Mesodermal cell (in vitro differentiated cells): ENCODE results near the gene SP100.
"Not testable (repeated sequence)": the region's sequence is repeated elsewhere in the genome, so short reads cannot be mapped to it uniquely, and the experiment has no call there.

Experiments
- H3K27ac ChIP-seq: 2 replicates; pipeline ENCODE4 v1.7.0; 2013; ENCODE audit warnings: mild to moderate bottlenecking, low read depth, low read length, moderate library complexity; ENCODE audit not compliant: severe bottlenecking
- H3K36me3 ChIP-seq: 2 replicates; pipeline ENCODE4 v1.7.1; 2013; ENCODE audit warnings: mild to moderate bottlenecking, low read length, moderate library complexity; ENCODE audit not compliant: control insufficient read depth, insufficient read depth
- H3K4me1 ChIP-seq: one replicate; pipeline ENCODE4 v1.7.1; 2013; ENCODE audit warnings: mild to moderate bottlenecking, low read length; ENCODE audit not compliant: insufficient read depth, control insufficient read depth, poor library complexity, severe bottlenecking
- H3K4me3 ChIP-seq: 2 replicates; pipeline ENCODE4 v1.7.0; 2013; ENCODE audit warnings: low read length, control low read depth, mild to moderate bottlenecking; ENCODE audit not compliant: insufficient read depth, poor library complexity, severe bottlenecking; ENCODE audit errors: extremely low read depth
- H3K9me3 ChIP-seq: 2 replicates; pipeline ENCODE4 v1.7.1; 2013; ENCODE audit warnings: mild to moderate bottlenecking, low read length, moderate library complexity; ENCODE audit not compliant: control insufficient read depth
- WGBS, 2 experiments: methylation state at CpG; one replicate each; pipeline ENCODE4 v1.1.5; 2013; ENCODE audit warnings: missing lambda C conversion rate in 2 of 2; ENCODE audit not compliant: insufficient coverage in 2 of 2; 5-methylcytosine and 5-hydroxymethylcytosine counted together

The SP100 gene

GRCh38 chr2:230418341-230419016, 2.5 kb downstream of the SP100 start:
- Histone ChIP-seq H3K4me3 (no peak overlapping the region), H3K27ac (no peak overlapping the region), H3K36me3 (no peaks in the 10 kb centered on the region), H3K4me1 (peaks cover 3% of the 10 kb centered on the region), H3K9me3 (no peaks in the 10 kb centered on the region)
- 62 to 83% methylated on average over 1 to 4 of the region's 9 CpGs for WGBS, 2 experiments

DNA sequence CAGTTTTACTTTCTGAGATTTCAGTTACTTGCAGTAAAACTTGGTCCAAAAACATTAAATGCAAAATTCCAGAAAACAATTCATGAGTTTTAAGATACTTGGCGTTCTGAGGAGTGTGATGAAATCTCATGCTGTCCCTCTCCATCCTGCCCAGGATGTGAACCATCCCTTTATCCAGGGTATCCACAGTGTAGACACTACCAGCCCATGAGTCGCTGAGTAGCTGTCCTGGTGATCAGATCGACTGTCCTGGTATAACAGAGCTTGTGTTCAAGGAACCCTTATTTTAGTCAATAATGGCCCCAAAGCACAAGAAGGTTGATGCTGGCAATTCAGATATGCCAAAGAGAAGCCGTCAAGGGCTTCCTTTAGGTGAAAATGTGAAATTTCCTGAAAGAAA, 3.2 kb downstream of the SP100 start:
- Histone ChIP-seq H3K9me3 (no peaks in the 10 kb centered on the region), H3K4me1 (peaks cover 3% of the 10 kb centered on the region), H3K4me3 (no peak overlapping the region), H3K36me3 (no peaks in the 10 kb centered on the region), H3K27ac (no peak overlapping the region)
- WGBS, 2 experiments, result 100% methylated on average over 1 to 2 of the region's 4 CpGs

GRCh38 chr2:230422149-230422548, 6.1 kb downstream of the SP100 start:
- Histone ChIP-seq H3K4me1 (no peaks in the 10 kb centered on the region), H3K36me3 (no peaks in the 10 kb centered on the region), H3K9me3 (no peaks in the 10 kb centered on the region), H3K4me3 (no peak overlapping the region), H3K27ac (no peak overlapping the region)
- 90 to 100% methylated on average over 2 of the region's 4 CpGs for WGBS, 2 experiments

DNA sequence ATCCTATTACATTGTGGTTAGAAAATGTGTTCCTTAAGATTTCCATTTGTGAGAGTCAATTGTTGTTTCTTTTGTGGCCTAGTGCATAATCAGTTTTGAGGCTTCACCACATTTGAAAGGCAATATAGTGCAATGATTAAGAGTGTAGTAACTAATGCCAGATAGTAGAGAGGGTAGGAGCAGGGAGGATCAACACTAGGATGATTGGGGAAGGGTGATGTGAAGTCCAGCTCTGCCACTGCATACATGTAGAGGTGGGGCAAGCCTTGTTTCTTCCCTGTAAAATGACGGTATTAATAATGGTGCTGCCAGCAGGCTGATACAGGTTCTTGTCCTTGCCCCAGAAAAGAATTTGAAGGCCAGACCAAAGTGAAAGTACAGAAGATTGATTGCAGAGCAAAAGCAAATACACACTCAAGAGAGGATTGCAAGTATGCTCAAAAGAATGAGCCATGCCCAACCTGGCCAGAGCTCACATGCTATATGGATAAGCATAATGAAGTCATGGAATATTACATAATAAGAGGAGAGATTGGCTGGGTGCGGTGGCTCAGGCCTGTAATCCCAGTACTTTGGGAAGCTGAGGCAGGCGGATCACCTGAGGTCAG, 8.0 kb downstream of the SP100 start:
- no peaks in the 10 kb centered on the region for H3K36me3 ChIP-seq
- H3K4me3 ChIP-seq, result no peak overlapping the region
- no peaks in the 10 kb centered on the region for H3K4me1 ChIP-seq
- no peak overlapping the region for H3K27ac ChIP-seq
- WGBS, 2 experiments, result 85 to 91% methylated on average over 2 to 3 of the region's 3 CpGs
- no peaks in the 10 kb centered on the region for H3K9me3 ChIP-seq

DNA sequence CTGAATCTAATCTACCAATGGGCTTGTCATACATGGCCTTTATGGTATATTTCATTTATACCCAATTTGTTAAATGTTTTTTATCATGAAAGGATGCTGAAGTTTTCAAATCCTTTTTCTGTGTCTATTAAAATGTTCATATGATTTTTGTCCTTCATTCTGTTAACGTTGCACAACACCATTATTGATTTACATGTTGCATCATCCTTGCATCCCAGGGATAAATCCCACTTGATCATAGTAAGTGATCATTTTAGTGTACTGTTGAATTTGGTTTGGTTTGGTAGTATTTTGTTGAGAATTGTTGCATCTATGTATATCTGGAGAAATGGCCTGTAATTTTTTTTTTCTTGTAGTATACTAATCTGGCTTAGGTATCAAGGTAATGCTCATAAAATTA, 9.4 kb downstream of the SP100 start:
- H3K9me3 ChIP-seq, result no peaks in the 10 kb centered on the region
- no CpG with 5 or more reads among the region's 1 CpG for WGBS, 2 experiments

GRCh38 chr2:230429513-230429912, 13.5 kb downstream of the SP100 start:
- Histone ChIP-seq H3K36me3 (no peaks in the 10 kb centered on the region), H3K4me1 (no peaks in the 10 kb centered on the region), H3K9me3 (no peaks in the 10 kb centered on the region), H3K4me3 (no peak overlapping the region), H3K27ac (no peak overlapping the region)

More for the DNA sequence above, 9.4 kb downstream of the SP100 start:
- Histone ChIP-seq H3K27ac (no peak overlapping the region), H3K4me3 (no peak overlapping the region), H3K4me1 (no peaks in the 10 kb centered on the region), H3K36me3 (no peaks in the 10 kb centered on the region)

DNA sequence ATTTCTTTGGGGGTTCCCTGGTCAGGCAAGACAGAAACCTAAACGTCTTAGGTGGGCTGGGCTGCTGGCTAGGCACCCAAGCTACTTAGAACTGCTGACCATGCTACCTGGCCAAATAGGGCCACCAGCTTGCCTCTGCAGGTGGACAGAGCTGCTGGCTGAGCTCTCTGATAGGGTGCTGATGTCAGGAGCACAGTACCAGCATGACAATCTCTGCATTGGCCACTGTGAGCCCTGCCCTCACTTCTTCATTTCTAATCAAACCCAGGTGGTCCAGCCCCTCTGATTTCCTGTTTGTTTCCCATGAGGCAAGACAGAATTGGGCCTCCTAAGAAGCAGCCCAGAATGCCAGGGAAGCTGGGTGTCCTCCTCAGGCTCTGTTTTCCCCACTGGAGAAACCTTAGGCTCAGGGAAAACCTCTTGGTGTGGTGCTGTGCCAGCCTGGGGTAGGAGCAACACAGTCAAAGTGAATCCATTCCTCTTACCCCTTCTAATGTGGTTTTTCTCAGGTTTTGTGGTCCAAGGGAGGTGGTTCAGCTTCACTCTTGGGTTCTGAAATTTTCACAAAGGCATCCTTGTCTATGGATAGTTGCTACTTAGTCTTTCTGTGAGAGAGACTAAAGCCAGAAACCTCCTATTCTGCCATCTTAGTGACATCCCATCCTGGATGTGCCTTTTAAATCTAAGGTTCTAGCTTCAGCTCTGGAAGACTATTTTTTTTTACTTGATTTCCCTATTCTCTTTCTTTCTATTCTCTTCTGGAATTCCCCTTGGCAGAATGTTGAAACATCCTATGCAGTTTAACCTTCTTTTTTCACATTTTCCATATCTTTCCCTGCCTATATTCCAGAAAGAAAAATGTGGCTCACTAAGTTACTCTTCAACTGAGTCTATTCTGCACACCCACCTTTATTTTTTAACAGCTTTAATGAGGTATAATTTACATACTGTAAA, 15.2 kb downstream of the SP100 start:
- H3K9me3 ChIP-seq, result no peaks in the 10 kb centered on the region
- WGBS, 2 experiments, result 64 to 100% methylated on average over 1 of the region's 1 CpG
- no peak overlapping the region for H3K4me3 ChIP-seq
- no peaks in the 10 kb centered on the region for H3K36me3 ChIP-seq
- no peaks in the 10 kb centered on the region for H3K4me1 ChIP-seq
- H3K27ac ChIP-seq, result no peak overlapping the region

DNA sequence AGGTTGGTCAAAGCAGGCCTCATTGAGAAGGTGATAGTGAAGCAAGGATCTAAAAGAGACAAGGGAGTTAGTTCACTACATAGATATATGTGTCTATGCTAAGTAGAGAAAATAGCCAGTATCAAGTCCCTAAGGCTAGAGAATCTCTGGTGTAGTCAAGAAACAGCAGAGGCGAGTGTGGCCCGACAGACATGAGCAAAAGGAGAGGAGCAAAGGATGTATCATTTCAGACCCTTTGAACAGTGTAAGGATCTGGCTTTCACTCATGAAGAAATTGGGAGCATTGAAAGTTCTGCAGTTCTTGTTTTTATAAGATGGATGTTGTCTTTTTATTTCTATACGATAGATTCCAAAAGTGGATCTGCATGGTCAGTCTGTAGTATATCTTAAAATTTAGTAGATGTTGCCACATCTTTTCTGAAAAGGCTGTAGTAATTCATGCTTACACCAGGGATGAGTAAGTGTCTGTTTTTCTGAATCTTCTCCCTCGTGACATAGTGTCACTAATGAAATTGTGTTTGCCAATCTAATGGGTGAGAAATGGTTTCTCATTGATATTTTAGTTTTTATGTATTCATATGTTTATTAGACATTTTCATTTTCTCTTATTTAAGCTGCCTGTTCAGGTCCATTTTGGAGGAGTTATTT, 18.8 kb downstream of the SP100 start:
- H3K4me3 ChIP-seq, result no peak overlapping the region
- 67 to 72% methylated on average over 3 to 4 of the region's 4 CpGs for WGBS, 2 experiments
- H3K36me3 ChIP-seq, result no peaks in the 10 kb centered on the region

GRCh38 chr2:230435431-230435830, 19.4 kb downstream of the SP100 start:
- H3K27ac ChIP-seq, result no peak overlapping the region
- H3K36me3 ChIP-seq, result no peaks in the 10 kb centered on the region
- WGBS, 2 experiments, result 93% methylated on average over 1 of the region's 2 CpGs; no CpG with 5 or more reads in 1 of the 2 experiments
- H3K4me3 ChIP-seq, result no peak overlapping the region
- no peaks in the 10 kb centered on the region for H3K4me1 ChIP-seq
- H3K9me3 ChIP-seq, result no peaks in the 10 kb centered on the region

More for the DNA sequence above, 18.8 kb downstream of the SP100 start:
- H3K4me1 ChIP-seq, result no peaks in the 10 kb centered on the region
- no peaks in the 10 kb centered on the region for H3K9me3 ChIP-seq
- no peak overlapping the region for H3K27ac ChIP-seq

- not testable (repeated sequence) for H3K27ac ChIP-seq, H3K36me3 ChIP-seq, H3K4me3 ChIP-seq, H3K9me3 ChIP-seq, H3K4me1 ChIP-seq
Observed at GRCh38 chr2:230439121-230439520, 23.1 kb downstream of the SP100 start.
